HFF-Myc (cell line): ENCODE measurements around the gene LPAR1.
"Not testable (repeated sequence)": the region's sequence is repeated elsewhere in the genome, so short reads cannot be mapped to it uniquely, and the experiment has no call there.

Experiments used
- DNase-seq: peaks from one replicate; pipeline ENCODE4 v3.0.0-alpha.2; 2011; ENCODE audit warnings: low read depth; ENCODE audit errors: extremely low read depth
- H3K4me3 ChIP-seq: replicated peaks from 2 replicates; pipeline ENCODE4 v1.5.1; 2011; ENCODE audit warnings: low read depth, mild to moderate bottlenecking, control low read depth, low read length
- TF ChIP-seq, protein P1 (sequence below): IDR thresholded peaks from 2 replicates; pipeline ENCODE4 v1.5.1; 2012; ENCODE audit warnings: mild to moderate bottlenecking, low read depth, low read length, control low read depth; ENCODE audit errors: missing control alignments

Gene LPAR1

DNA sequence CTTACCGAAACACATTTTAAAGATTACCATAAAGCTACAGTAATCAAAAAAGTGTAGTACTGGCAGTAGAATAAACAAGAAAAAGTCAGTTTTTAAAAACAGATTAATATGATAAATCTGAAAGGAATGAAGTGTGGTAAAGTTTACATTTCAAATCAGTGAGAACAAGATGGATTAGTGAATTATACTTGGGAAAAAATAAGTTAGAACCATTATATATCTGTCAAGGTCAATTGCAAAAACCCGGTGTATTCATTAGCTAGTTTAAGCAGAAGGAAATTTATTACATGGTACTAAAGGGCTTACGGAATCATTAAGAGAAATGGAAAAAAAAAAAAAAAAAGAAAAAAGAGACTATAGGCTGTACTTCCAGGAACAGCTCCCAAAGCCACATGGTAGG is 205.3 kb downstream of the LPAR1 start:
- DNase-seq = no peak
- H3K4me3 ChIP-seq = no peak overlapping the region

DNA sequence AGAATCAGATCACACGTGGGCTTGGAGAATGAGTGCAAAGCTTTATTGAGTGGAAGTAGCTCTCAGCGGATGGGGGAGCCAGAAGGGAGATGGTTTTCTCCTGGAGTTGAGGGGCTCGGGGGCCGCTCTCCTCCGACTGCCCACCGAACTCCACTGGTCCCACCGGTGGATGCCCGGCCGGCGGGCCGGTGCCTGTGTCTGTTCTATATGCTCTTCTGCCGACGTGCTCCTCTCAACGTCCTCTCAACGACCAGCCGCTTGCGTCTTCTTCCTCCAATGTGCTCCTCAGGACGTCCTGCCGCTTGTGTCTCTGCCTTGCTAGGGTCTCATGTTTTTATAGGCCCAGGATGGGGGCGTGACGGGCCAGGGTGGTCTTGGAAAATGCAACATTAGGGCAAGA is 207.8 kb downstream of the LPAR1 start:
- TF ChIP-seq, protein P1, sequence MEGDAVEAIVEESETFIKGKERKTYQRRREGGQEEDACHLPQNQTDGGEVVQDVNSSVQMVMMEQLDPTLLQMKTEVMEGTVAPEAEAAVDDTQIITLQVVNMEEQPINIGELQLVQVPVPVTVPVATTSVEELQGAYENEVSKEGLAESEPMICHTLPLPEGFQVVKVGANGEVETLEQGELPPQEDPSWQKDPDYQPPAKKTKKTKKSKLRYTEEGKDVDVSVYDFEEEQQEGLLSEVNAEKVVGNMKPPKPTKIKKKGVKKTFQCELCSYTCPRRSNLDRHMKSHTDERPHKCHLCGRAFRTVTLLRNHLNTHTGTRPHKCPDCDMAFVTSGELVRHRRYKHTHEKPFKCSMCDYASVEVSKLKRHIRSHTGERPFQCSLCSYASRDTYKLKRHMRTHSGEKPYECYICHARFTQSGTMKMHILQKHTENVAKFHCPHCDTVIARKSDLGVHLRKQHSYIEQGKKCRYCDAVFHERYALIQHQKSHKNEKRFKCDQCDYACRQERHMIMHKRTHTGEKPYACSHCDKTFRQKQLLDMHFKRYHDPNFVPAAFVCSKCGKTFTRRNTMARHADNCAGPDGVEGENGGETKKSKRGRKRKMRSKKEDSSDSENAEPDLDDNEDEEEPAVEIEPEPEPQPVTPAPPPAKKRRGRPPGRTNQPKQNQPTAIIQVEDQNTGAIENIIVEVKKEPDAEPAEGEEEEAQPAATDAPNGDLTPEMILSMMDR = no peak
- no peak for DNase-seq
- no peak overlapping the region for H3K4me3 ChIP-seq

More for the DNA sequence above, 205.3 kb downstream of the LPAR1 start:
- TF ChIP-seq, protein P1 = no peak

DNA sequence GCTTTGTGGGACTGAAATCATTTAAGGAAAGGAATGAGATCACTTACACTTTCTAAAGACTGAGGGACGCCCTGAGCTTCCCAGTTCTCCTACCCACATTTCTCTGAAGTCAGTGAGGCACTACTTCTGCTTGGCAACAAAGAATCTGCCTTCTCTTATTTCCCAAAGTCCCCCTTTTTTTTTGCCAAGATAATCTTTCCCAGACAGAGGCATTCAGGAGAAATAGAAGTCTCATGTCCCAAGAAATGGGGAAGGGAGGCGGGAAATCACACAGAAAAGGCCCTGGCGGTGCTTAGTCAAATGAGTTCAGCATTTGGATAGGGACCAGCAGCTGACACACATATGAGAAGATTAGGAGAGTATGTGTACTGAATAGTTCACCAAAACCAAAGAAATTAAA is 210.0 kb downstream of the LPAR1 start:
- TF ChIP-seq, protein P1 = no peak
- no peak for DNase-seq
- no peak overlapping the region for H3K4me3 ChIP-seq

DNA sequence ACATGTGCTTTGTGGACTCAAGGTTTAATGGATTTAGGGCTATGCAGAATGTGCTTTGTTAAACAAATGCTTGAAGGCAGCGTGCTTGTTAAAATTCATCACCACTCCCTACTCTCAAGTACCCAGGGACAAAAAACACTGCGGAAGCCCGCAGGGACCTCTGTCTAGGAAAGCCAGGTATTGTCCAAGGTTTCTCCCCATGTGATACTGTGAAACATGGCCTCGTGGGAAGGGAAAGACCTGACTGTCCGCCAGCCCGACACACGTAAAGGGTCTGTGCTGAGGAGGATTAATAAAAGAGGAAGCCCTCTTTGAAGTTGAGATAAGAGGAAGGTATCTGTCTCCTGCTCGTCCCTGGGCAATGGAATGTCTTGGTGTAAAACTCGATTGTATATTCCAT is 211.9 kb downstream of the LPAR1 start:
- H3K4me3 ChIP-seq, DNase-seq: not testable (repeated sequence)

- no peak overlapping the region for H3K4me3 ChIP-seq
- DNase-seq = no peak
- TF ChIP-seq, protein P1 = no peak
Observed at GRCh38 chr9:110825950-110826349, 212.3 kb downstream of the LPAR1 start.

- not testable (repeated sequence) for DNase-seq, H3K4me3 ChIP-seq
Observed at GRCh38 chr9:110825129-110825528, 213.1 kb downstream of the LPAR1 start.
